AG04449 (cell line): ENCODE results near the gene TMED8.
"Not testable (repeated sequence)": the region's sequence is repeated elsewhere in the genome, so short reads cannot be mapped to it uniquely, and the experiment has no call there.

ENCODE experiments used
- CTCF ChIA-PET: fragments of 350-600 bp; formaldehyde crosslinking; extraction: SDS; loops from one replicate; lab custom pipeline; 2021; ENCODE audit warnings: antibody characterized with exemption; lab: Yijun Ruan, JAX
- POLR2A ChIA-PET: fragments of 400-600, 350-600 bp; formaldehyde crosslinking; extraction: SDS; loops from one replicate; lab custom pipeline; 2020; ENCODE audit warnings: antibody characterized with exemption, inconsistent platforms; lab: Yijun Ruan, JAX
- DNase-seq: peaks from one replicate; pipeline ENCODE4 v3.0.0-alpha.2; 2010; ENCODE audit warnings: low read depth, low spot score
- H3K4me3 ChIP-seq: 2 replicates; pipeline ENCODE4 v1.5.1; 2011; ENCODE audit warnings: low read depth, mild to moderate bottlenecking, control low read depth, low read length
- CTCF ChIP-seq: IDR thresholded peaks from one replicate; pipeline ENCODE4 v1.5.1; 2011; ENCODE audit warnings: mild to moderate bottlenecking, moderate library complexity, low read length, control low read depth, inconsistent platforms; ENCODE audit not compliant: insufficient read depth; ENCODE audit errors: missing control alignments

TMED8 gene

GRCh38 chr14:77320238-77320935, 56.5 kb downstream of the TMED8 start, which contains the start of gene POMT2:
TSS of gene POMT2 (minus strand) at chr14:77320883. CDS start at chr14:77320681, 202 bp downstream.
- peak within 1 kb of the TSS; percentile 87 for H3K4me3 ChIP-seq
- peak; percentile 58 for TF ChIP-seq CTCF
- POLR2A ChIA-PET: interaction anchor here (0.8 to 2.0 kb wide), 4 partner anchors 14 to 137 kb away, joined by 6 to 9 read pairs (median 7); partner anchors contain the start of genes AHSA1, SAMD15, TMED8 and VIPAS39
- CTCF ChIA-PET: interaction anchor here (1.1 to 3.9 kb wide), 4 partner anchors 10 to 18 kb away, joined by 6 to 48 read pairs (median 12); no protein-coding TSS in a partner anchor
- DNase-seq: no peak

- TF ChIP-seq CTCF: no peak
- ChIA-PET POLR2A (no interaction called here), CTCF (interaction anchor here (2.5 to 3.9 kb wide), 3 partner anchors 9 to 17 kb away, joined by 12 to 48 read pairs (median 13); no protein-coding TSS in a partner anchor)
- H3K4me3 ChIP-seq: 0 out of 2 replicates have a peak overlapping the region, but pooled peaks have one; percentile 12
- DNase-seq: no peak
Measured at GRCh38 chr14:77319422-77319821, 57.5 kb downstream of the TMED8 start.

GRCh38 chr14:77318756-77319155, 58.1 kb downstream of the TMED8 start:
- DNase-seq, H3K4me3 ChIP-seq, POLR2A ChIA-PET: not testable (repeated sequence)
- CTCF ChIA-PET: interaction anchor here (0.6 to 3.9 kb wide), 3 partner anchors 11 to 197 kb away, joined by 3 to 48 read pairs (median 13); no protein-coding TSS in a partner anchor

GRCh38 chr14:77318006-77318553, 58.8 kb downstream of the TMED8 start:
- ChIA-PET CTCF (interaction anchor here (2.5 to 7.5 kb wide), 3 partner anchors 11 to 17 kb away, joined by 13 to 416 read pairs (median 48); no protein-coding TSS in a partner anchor), POLR2A (no interaction called here)
- no peak overlapping the region for H3K4me3 ChIP-seq
- TF ChIP-seq CTCF: no peak
- DNase-seq: no peak

- TF ChIP-seq CTCF: no peak
- no peak for DNase-seq
- H3K4me3 ChIP-seq: no peak overlapping the region
- ChIA-PET POLR2A (interaction anchor here (0.7 kb wide), 1 partner anchor 369 kb away, joined by 3 read pairs; no protein-coding TSS in a partner anchor), CTCF (interaction anchor here (1.0 to 7.5 kb wide), 17 partner anchors 9 to 445 kb away, joined by 3 to 416 read pairs (median 9); no protein-coding TSS in a partner anchor)
Measured at GRCh38 chr14:77316872-77317301, 60.0 kb downstream of the TMED8 start.

- POLR2A ChIA-PET: interaction anchor here (0.6 to 1.6 kb wide), 3 partner anchors 12 to 369 kb away, joined by 3 to 12 read pairs (median 3); no protein-coding TSS in a partner anchor
- CTCF ChIA-PET: interaction anchor here (0.6 to 7.5 kb wide), 32 partner anchors 10 to 448 kb away, joined by 3 to 416 read pairs (median 6); no protein-coding TSS in a partner anchor
- TF ChIP-seq CTCF: no peak
- no peak overlapping the region for H3K4me3 ChIP-seq
- DNase-seq: no peak
Measured at GRCh38 chr14:77316195-77316505, 60.7 kb downstream of the TMED8 start.
